ENCODE data around the gene DPYD. TPM values are rescaled to one million over a fixed set of nuclear protein-coding genes. Genes with fewer than 3 reads are reported as not detected.

DPYD gene
- total RNA-seq, 1 donor from 2014 or later, result 9.2 TPM

- TF ChIP-seq CTCF (IDR thresholded peaks at IDR 0.05; ENCODE audit: borderline replicate concordance), result no peak
- Histone ChIP-seq H3K4me1 (no peaks in the 10 kb centered on the region), H3K9me3 (replicated peaks) (no peaks in the 10 kb centered on the region), H3K4me3 (no peak overlapping the region), H3K27ac (replicated peaks) (no peak overlapping the region), H3K27me3 (ENCODE audit: low read depth) (no peaks in the 10 kb centered on the region), H3K36me3 (peaks cover 3% of the 10 kb centered on the region)
- intact Hi-C loops (cut with micrococcal nuclease), result no loop called here
- no peak for DNase-seq
Measured at GRCh38 chr1:97560714-97561113, 360.1 kb downstream of the DPYD start.

- no peaks in the 10 kb centered on the region for H3K4me1 ChIP-seq
- H3K27me3 ChIP-seq (ENCODE audit: low read depth), result no peaks in the 10 kb centered on the region
- no peak overlapping the region for H3K4me3 ChIP-seq
- H3K36me3 ChIP-seq, result peaks cover 9% of the 10 kb centered on the region
- TF ChIP-seq CTCF (IDR thresholded peaks at IDR 0.05; ENCODE audit: borderline replicate concordance), result no peak
- H3K9me3 ChIP-seq (replicated peaks), result no peaks in the 10 kb centered on the region
- DNase-seq, result no peak
- intact Hi-C loops (cut with micrococcal nuclease), result no loop called here
- H3K27ac ChIP-seq (replicated peaks), result no peak overlapping the region
Measured at GRCh38 chr1:97553971-97554370, 366.9 kb downstream of the DPYD start.

- DNase-seq, result no peak
- Histone ChIP-seq H3K4me1 (no peaks in the 10 kb centered on the region), H3K27me3 (ENCODE audit: low read depth) (no peaks in the 10 kb centered on the region), H3K36me3 (peaks cover 13% of the 10 kb centered on the region), H3K4me3 (no peak overlapping the region), H3K9me3 (replicated peaks) (no peaks in the 10 kb centered on the region), H3K27ac (replicated peaks) (no peak overlapping the region)
- intact Hi-C loops (cut with micrococcal nuclease), result no loop called here
- TF ChIP-seq CTCF (IDR thresholded peaks at IDR 0.05; ENCODE audit: borderline replicate concordance), result no peak
Measured at GRCh38 chr1:97551113-97551512, 369.7 kb downstream of the DPYD start.

GRCh38 chr1:97545446-97545845 lies 375.4 kb downstream of the DPYD start:
- H3K36me3 ChIP-seq, result peaks cover 13% of the 10 kb centered on the region
- no peak overlapping the region for H3K27ac ChIP-seq (replicated peaks)
- no peak overlapping the region for H3K4me3 ChIP-seq
- H3K4me1 ChIP-seq, result no peaks in the 10 kb centered on the region
- intact Hi-C loops (cut with micrococcal nuclease), result no loop called here
- H3K9me3 ChIP-seq (replicated peaks), result no peaks in the 10 kb centered on the region
- no peak for TF ChIP-seq CTCF (IDR thresholded peaks at IDR 0.05; ENCODE audit: borderline replicate concordance)
- DNase-seq, result no peak
- H3K27me3 ChIP-seq (ENCODE audit: low read depth), result no peaks in the 10 kb centered on the region

- Histone ChIP-seq H3K9me3 (replicated peaks) (no peaks in the 10 kb centered on the region), H3K27me3 (ENCODE audit: low read depth) (no peaks in the 10 kb centered on the region), H3K4me1 (no peaks in the 10 kb centered on the region), H3K4me3 (no peak overlapping the region), H3K27ac (replicated peaks) (no peak overlapping the region), H3K36me3 (no peaks in the 10 kb centered on the region)
- intact Hi-C loops (cut with micrococcal nuclease), result no loop called here
- TF ChIP-seq CTCF (IDR thresholded peaks at IDR 0.05; ENCODE audit: borderline replicate concordance), result no peak
- DNase-seq, result no peak
Measured at GRCh38 chr1:97540346-97540888, 380.4 kb downstream of the DPYD start.
